K562 (cell line): ENCODE data around the gene WWOX. TPM values are rescaled to one million over a fixed set of nuclear protein-coding genes. Genes with fewer than 3 reads are reported as not detected.

Experiments used
- ATAC-seq: fragments of 200-7000 bp; cut with Tn5 transposase; 3 replicates; pipeline ENCODE4 v1.9.1; 2020; ENCODE audit warnings: moderate library complexity
- BruUV-seq: library from RNA; stranded (reverse); fragments of 400-500 nt; replicated peaks from 2 replicates; lab custom pipeline; 2021; lab: Mats Ljungman, UMichigan
- CTCF ChIA-PET: fragments of 300-600 bp; formaldehyde crosslinking; extraction: SDS; loops from one replicate; lab custom pipeline; 2021; ENCODE audit warnings: low intra/inter-chr PET ratio; lab: Yijun Ruan, JAX
- POLR2A ChIA-PET: fragments of 300-600, 350-650 bp; sonication (Branson Sonifier 250); formaldehyde crosslinking; extraction: SDS; loops from one replicate; lab custom pipeline; 2021; ENCODE audit warnings: antibody characterized with exemption, inconsistent platforms; lab: Yijun Ruan, JAX
- DNase-seq, 4 experiments: peaks; one replicate each; pipeline versions ENCODE4 v3.0.0 to v3.0.0-alpha.2; 2011 to 2018; ENCODE audit warnings: low spot score in 3 of 4, mixed read lengths in 3 of 4; ENCODE audit errors: extremely low read depth in 1 of 4
- FAIRE-seq: peaks from 2 replicates; lab custom pipeline; 2011; peaks lifted over from hg19 to GRCh38; lab: Jason Lieb, UNC
- H2AFZ ChIP-seq: 2 replicates; pipeline ENCODE4 v1.6.0; 2011; ENCODE audit warnings: low read depth, low read length, control low read depth, inconsistent platforms
- H3K27ac ChIP-seq: fragments of 200-600 bp; 3 replicates; pipeline ENCODE4 v1.8.0; 2011; ENCODE audit warnings: low read depth, mild to moderate bottlenecking, control low read depth, inconsistent platforms, low read length, moderate library complexity, mixed read lengths; ENCODE audit errors: extremely low read depth
- H3K27me3 ChIP-seq, 2 experiments: fragments of 300-600 bp in 1 of 2; 2 replicates in 1 of 2; 3 replicates in 1 of 2; pipeline versions ENCODE4 v1.6.0 to v1.8.0; 2011; ENCODE audit warnings: inconsistent platforms in 2 of 2, low read length in 2 of 2, mild to moderate bottlenecking in 1 of 2, mixed read lengths in 1 of 2, moderate library complexity in 1 of 2; ENCODE audit not compliant: control insufficient read depth in 2 of 2, insufficient read depth in 2 of 2
- H3K36me3 ChIP-seq: fragments of 300-600 bp; 3 replicates; pipeline ENCODE4 v1.8.0; 2011; ENCODE audit warnings: mild to moderate bottlenecking, low read length, inconsistent platforms; ENCODE audit not compliant: control insufficient read depth, insufficient read depth
- H3K4me1 ChIP-seq, 2 experiments: fragments of 200-600 bp in 1 of 2; replicated peaks in 1 of 2; 2 replicates in 1 of 2; 3 replicates in 1 of 2; pipeline versions ENCODE4 v1.5.1 to v1.8.0; 2011; ENCODE audit warnings: inconsistent platforms in 2 of 2, low read length in 2 of 2, mild to moderate bottlenecking in 1 of 2, mixed read lengths in 1 of 2, moderate library complexity in 1 of 2; ENCODE audit not compliant: control insufficient read depth in 2 of 2, insufficient read depth in 2 of 2
- H3K4me2 ChIP-seq: 2 replicates; pipeline ENCODE4 v1.6.1; 2011; ENCODE audit warnings: low read length, control low read depth, inconsistent platforms, mixed read lengths; ENCODE audit not compliant: insufficient read depth
- H3K4me3 ChIP-seq: fragments of 200-600 bp; sonication (generic), shearing (Covaris generic); 2 replicates; pipeline ENCODE4 v1.5.1; 2016; ENCODE audit warnings: control low read depth, inconsistent platforms
- H3K79me2 ChIP-seq: fragments of 200-600 bp; 3 replicates; pipeline ENCODE4 v1.8.0; 2011; ENCODE audit warnings: low read length, inconsistent platforms; ENCODE audit not compliant: control insufficient read depth, insufficient read depth
- H3K9ac ChIP-seq, 2 experiments: 2 replicates each; pipeline versions ENCODE4 v1.6.0 to v1.6.1; 2011; ENCODE audit warnings: low read depth in 2 of 2, low read length in 2 of 2, control low read depth in 1 of 2, inconsistent platforms in 1 of 2, mild to moderate bottlenecking in 1 of 2, mixed read lengths in 1 of 2; ENCODE audit not compliant: insufficient read depth in 1 of 2
- H3K9me1 ChIP-seq: one replicate; pipeline ENCODE4 v1.6.0; 2011; ENCODE audit warnings: inconsistent platforms, mild to moderate bottlenecking, low read length, moderate library complexity; ENCODE audit not compliant: control insufficient read depth, insufficient read depth
- H3K9me3 ChIP-seq: replicated peaks from 2 replicates; pipeline ENCODE4 v1.5.1; 2011; ENCODE audit warnings: low read depth, low read length, inconsistent platforms; ENCODE audit not compliant: control insufficient read depth, insufficient read depth
- H4K20me1 ChIP-seq: replicated peaks from 2 replicates; pipeline ENCODE4 v1.6.1; 2011; ENCODE audit warnings: low read length, inconsistent platforms, mixed read lengths; ENCODE audit not compliant: control insufficient read depth, insufficient read depth
- EGR1 ChIP-seq: fragments of 450-650 bp; conservative IDR thresholded peaks from 2 replicates; pipeline ENCODE4 v1.6.1; 2017; ENCODE audit warnings: mild to moderate bottlenecking
- ELK1 ChIP-seq: sonication (generic); formaldehyde crosslinking; IDR thresholded peaks from 2 replicates; pipeline ENCODE4 v1.8.1; 2022; ENCODE audit warnings: missing genetic modification reagents
- FUS ChIP-seq: fragments of 200-400 bp; formaldehyde crosslinking; optimal IDR thresholded peaks from 2 replicates; pipeline ENCODE3; 2017; ENCODE audit warnings: low read depth, low read length
- GATAD2B ChIP-seq: fragments of 450-650 bp; IDR thresholded peaks from 2 replicates; pipeline ENCODE4 v1.6.1; 2017; ENCODE audit warnings: mild to moderate bottlenecking, borderline replicate concordance
- NCOA6 ChIP-seq: fragments of 450-650 bp; IDR thresholded peaks from 2 replicates; pipeline ENCODE4 v1.6.1; 2017; ENCODE audit warnings: mild to moderate bottlenecking
- SIN3B ChIP-seq: fragments of 450-650 bp; IDR thresholded peaks from 2 replicates; pipeline ENCODE4 v1.6.1; 2017; ENCODE audit warnings: low read depth, mild to moderate bottlenecking, moderate library complexity
- SP2 ChIP-seq: IDR thresholded peaks from 2 replicates; pipeline ENCODE4 v1.6.1; 2011; ENCODE audit warnings: mild to moderate bottlenecking, low read depth, low read length, moderate library complexity; ENCODE audit not compliant: poor library complexity, severe bottlenecking; ENCODE audit errors: extremely low read depth
- TFE3 ChIP-seq: fragments of 450-650 bp; formaldehyde crosslinking; IDR thresholded peaks from 2 replicates; pipeline ENCODE4 v1.4.0; 2020; ENCODE audit warnings: mild to moderate bottlenecking, mixed read lengths
- ZFX ChIP-seq: sonication (generic); formaldehyde crosslinking; IDR thresholded peaks from 2 replicates; pipeline ENCODE4 v1.8.0; 2022; ENCODE audit warnings: mild to moderate bottlenecking, missing genetic modification reagents, moderate library complexity
- ZNF316 ChIP-seq: fragments of 450-650 bp; IDR thresholded peaks from 2 replicates; pipeline ENCODE4 v1.6.1; 2016
- ZNF561 ChIP-seq: fragments of 450-650 bp; formaldehyde crosslinking; conservative IDR thresholded peaks from 2 replicates; pipeline ENCODE4 v1.4.0; 2020; ENCODE audit warnings: mild to moderate bottlenecking, moderate library complexity
- WGBS: fragments of 100-300 bp; shearing (Covaris generic); methylation state at CpG from one replicate; pipeline ENCODE4 v1.1.6; 2016; ENCODE audit warnings: low coverage, mixed read lengths; ENCODE audit not compliant: insufficient coverage; ENCODE audit errors: missing lambda C conversion rate; 5-methylcytosine and 5-hydroxymethylcytosine counted together
- in situ Hi-C: fragments of 300-500 bp; cut with MboI; formaldehyde crosslinking; loops from 4 replicates; pipeline ENCODE4 v1.15.0; 2018; ENCODE audit warnings: inconsistent platforms, mixed read lengths
- intact Hi-C: fragments of 100-400 bp; cut with micrococcal nuclease; formaldehyde crosslinking; loops from 2 replicates; pipeline ENCODE4 v1.14.2; 2022
- polyA plus RNA-seq, 8 experiments: library from polyadenylated mRNA; depleted of rRNA in 4 of 8; stranded (reverse) in 5 of 8; unstranded in 3 of 8; fragments of >200 nt; fragmentation: Nextera tagmentation in 2 of 8; fragmentation: Illumina TruSeq in 1 of 8; extraction: Ambion mirVana in 2 of 8; extraction: Trizol in 1 of 8; gene quantifications; 2 replicates each; pipeline versions ENCODE4 v1.2.1 to v1.2.3, GENCODE V29; 2011 to 2014; ENCODE audit warnings: inconsistent platforms in 1 of 8, missing spikeins in 1 of 8
- total RNA-seq, 7 experiments: library from RNA; depleted of rRNA in 6 of 7; stranded (reverse); fragments of >200 nt in 6 of 7; fragmentation: Illumina TruSeq in 2 of 7; extraction: Trizol in 2 of 7; gene quantifications; 2 replicates each; pipeline versions ENCODE4 v1.2.1 to v1.2.3, GENCODE V29; 2011 to 2021; ENCODE audit warnings: low replicate concordance in 1 of 7

The WWOX gene
- total and polyA plus RNA-seq, 9 of the 15 experiments (the other 6 are each of a cell fraction or from before 2014, with no cell fraction given), result 1.6 to 22.7 (median 8.1) TPM

- H3K4me2 ChIP-seq, result no peak overlapping the region
- H3K79me2 ChIP-seq, result no peaks in the 10 kb centered on the region
- H3K9me1 ChIP-seq, result no peaks in the 10 kb centered on the region
- H3K27ac ChIP-seq, result no peak overlapping the region
- H3K27me3 ChIP-seq, result peaks cover 0 to 14% of the 10 kb centered on the region in 2 experiments; a peak in 2 of 5 replicates
- no peaks in the 10 kb centered on the region; the same call in 1 of the 2 replicates for H4K20me1 ChIP-seq
- in situ Hi-C loops (no loop called here), intact Hi-C loops (no loop called here)
- H3K4me1 ChIP-seq, result no peaks in the 10 kb centered on the region
- TF ChIP-seq ZNF316, result peak; percentile 39; the same call in 1 of the 2 replicates
- 0 out of 2 replicates have a peak, but pooled peaks have one; percentile 1 for TF ChIP-seq TFE3 (CRISPR knock-in tag)
- no peak for TF ChIP-seq FUS
- no peak overlapping the region for H3K9ac ChIP-seq
- H3K9me3 ChIP-seq, result no peaks in the 10 kb centered on the region
- 0% methylated on average over 2 of the region's 2 CpGs for WGBS
- ATAC-seq, result no peak
- CTCF ChIA-PET, result no interaction called here
- DNase-seq, result no peak
- H3K4me3 ChIP-seq, result no peak overlapping the region
- no peak for FAIRE-seq
- POLR2A ChIA-PET, result no interaction called here
- no peak overlapping the region for H2AFZ ChIP-seq
- BruUV-seq, result no TSS peak
- no peaks in the 10 kb centered on the region for H3K36me3 ChIP-seq
Observed at GRCh38 chr16:78822509-78822908, 723.1 kb downstream of the WWOX start.

GRCh38 chr16:78823027-78823426 is 723.6 kb downstream of the WWOX start:
- Histone ChIP-seq H2AFZ (no peak overlapping the region), H3K4me1 (no peaks in the 10 kb centered on the region), H3K27me3 (peaks cover 0 to 13% of the 10 kb centered on the region in 2 experiments; a peak in 2 of 5 replicates), H3K9me1 (no peaks in the 10 kb centered on the region), H3K4me2 (no peak overlapping the region), H3K36me3 (no peaks in the 10 kb centered on the region), H3K79me2 (no peaks in the 10 kb centered on the region)
- CTCF ChIA-PET, result no interaction called here
- no peak for TF ChIP-seq ZNF561 (CRISPR knock-in tag)
- no peak for TF ChIP-seq SP2
- no peak for TF ChIP-seq EGR1
- no peak for TF ChIP-seq ELK1 (CRISPR knock-in tag)
- TF ChIP-seq ZFX (CRISPR knock-in tag), result no peak
- no peak for TF ChIP-seq SIN3B
- no peak for TF ChIP-seq NCOA6
- TF ChIP-seq GATAD2B, result no peak
- TF ChIP-seq, all 486 proteins: peak for 0
- in situ Hi-C loops (no loop called here), intact Hi-C loops (no loop called here)
- no peaks in the 10 kb centered on the region; the same call in 1 of the 2 replicates for H4K20me1 ChIP-seq
- ATAC-seq (no peak), FAIRE-seq (no peak), DNase-seq (no peak)
- 0% methylated on average over 6 of the region's 6 CpGs for WGBS
- POLR2A ChIA-PET, result no interaction called here
- no peak overlapping the region for H3K27ac ChIP-seq
- no peak overlapping the region for H3K4me3 ChIP-seq
- H3K9me3 ChIP-seq, result no peaks in the 10 kb centered on the region
- BruUV-seq, result no TSS peak
- no peak overlapping the region for H3K9ac ChIP-seq
